ENCODE measurements around the gene MYL11.

MYL11 gene

DNA sequence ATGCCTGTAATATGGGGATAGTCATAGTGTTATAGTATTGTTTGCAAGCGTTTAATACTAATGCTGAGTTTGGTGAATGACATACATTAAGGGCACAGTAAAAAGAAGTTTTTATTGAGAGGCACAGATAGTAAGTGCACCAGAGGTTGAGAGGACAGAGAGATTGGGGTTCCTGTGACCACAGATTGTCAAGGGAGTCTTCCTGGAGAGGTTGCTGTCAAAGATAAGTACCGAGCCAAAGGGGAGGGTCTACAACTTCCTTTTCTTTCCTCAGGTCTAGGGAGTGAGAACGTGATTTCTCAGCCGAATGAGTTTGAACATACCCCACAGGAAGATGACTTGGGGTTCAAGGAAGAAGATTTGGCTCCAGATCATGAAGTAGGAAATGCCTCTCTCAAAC, 22.5 kb downstream of the MYL11 start:
- no peak for DNase-seq

DNA sequence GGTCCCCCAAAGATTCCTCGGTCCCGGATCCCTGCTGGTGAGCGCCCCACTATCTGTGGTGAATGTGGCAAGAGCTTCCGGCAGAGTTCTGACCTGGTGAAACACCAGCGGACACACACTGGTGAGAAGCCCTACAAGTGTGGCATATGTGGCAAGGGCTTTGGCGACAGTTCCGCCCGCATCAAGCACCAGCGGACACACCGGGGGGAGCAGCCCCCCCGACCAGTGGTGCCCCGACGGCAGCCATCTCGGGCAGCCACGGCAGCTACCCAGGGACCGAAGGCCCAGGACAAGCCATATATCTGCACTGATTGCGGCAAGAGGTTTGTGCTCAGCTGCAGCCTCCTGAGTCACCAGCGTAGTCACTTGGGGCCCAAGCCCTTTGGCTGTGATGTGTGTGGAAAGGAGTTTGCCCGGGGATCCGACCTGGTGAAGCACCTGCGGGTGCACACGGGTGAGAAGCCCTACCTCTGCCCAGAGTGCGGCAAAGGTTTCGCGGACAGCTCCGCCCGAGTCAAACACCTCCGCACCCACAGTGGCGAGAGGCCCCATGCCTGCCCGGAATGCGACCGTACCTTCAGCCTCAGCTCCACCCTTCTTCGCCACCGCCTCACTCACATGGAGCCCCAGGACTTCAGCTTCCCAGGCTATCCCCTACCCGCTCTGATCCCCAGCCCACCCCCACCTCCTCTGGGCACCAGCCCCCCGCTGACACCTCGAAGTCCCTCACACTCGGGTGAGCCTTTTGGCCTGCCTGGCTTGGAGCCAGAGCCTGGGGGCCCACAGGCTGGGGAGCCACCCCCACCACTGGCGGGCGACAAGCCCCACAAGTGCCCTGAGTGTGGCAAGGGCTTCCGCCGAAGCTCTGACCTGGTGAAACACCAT, 23.4 kb downstream of the MYL11 start:
- no peak for DNase-seq

DNA sequence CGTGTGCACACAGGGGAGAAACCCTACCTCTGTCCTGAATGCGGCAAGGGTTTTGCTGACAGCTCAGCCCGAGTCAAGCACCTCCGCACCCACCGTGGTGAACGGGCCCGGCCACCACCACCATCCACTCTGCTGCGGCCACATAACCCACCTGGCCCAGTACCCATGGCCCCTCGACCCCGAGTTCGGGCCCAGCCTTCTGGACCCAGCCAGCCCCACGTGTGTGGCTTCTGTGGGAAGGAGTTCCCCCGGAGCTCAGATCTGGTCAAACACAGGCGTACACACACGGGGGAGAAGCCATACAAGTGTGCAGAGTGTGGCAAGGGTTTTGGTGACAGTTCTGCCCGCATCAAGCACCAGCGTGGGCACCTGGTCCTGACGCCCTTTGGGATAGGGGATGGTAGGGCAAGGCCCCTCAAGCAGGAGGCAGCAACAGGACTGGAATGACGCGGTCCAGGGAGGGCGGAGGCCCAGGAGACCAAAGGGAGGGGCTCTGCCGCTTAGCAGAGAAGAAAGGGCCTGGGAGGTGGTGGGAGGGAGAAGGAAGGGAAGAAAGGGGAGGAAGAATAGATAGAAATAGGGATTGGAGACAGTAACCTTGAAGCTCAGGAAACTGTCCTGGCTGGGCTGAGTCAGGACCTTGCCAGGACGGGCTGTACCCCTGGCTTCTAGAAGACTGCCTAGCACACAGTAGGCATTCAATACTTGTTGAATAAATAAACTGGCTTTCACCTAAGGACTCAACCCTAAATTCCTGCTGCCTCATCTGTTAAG, 24.2 kb downstream of the MYL11 start:
- DNase-seq = no peak

DNA sequence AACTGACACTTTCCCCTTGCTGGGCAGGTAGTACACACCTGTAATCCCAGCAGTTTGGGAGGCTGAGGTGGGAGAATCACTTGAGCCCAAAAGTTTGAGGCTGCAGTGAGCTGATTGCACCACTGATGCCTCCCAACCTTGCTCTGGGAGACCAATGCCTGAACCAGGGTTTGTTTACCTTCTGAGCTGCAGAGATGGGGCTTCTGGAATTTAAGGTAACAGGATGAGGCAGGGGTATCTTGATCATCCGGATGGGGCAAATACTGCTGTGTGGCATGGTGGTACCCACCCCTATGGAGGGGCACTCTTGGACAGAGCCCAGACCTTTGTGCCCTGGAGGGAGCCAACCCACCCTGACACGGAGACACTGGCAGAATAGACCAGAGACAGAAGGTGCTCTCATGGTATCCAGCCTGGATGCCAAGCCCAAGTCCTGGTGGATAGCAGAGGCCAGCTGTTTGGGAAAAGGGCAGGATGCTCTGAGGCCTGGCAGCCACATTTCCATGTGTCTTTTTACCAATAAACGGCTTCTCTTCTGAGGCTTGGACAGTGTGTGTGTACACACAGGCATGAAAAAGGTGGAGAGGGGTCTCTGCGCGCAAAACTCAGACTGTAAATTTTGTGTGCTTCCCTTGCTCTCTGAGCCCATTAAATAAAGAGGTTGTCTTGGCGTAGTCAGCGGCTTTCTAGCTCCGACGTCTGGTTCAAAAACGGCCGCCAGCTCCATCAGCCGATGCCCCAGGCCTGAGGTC, 25.0 kb downstream of the MYL11 start:
- DNase-seq = no peak

DNA sequence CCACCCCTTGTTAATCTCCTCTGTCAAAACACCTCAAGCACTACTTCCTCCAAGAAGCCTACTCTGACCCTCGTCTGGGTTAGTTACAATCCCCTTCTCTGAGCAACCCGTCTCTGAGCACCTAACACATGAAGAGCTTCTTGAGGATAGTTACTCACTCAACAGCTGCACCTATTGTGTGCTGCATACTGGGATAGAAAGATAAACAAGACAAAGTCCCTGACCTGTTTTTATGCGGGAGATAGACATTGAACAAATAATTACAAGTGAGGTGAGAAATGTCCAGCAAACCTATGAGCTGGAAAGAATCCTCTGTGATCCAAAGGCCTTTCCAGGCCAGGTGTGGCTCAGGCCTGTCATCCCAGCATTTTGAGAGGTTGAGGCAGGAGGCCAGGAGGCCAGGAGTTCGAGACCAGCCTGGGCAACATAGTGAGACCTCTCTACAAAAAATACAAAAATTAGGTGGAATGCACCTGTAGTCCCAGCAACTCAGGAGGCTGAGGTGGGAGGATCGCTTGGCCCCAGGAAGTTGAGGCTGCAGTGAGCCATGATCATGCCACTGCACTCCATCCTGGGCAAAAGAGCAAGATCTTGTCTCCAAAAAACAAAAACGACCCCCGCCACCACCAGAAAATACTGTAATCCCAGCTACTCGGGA, 27.3 kb downstream of the MYL11 start:
- no peak for DNase-seq

DNA sequence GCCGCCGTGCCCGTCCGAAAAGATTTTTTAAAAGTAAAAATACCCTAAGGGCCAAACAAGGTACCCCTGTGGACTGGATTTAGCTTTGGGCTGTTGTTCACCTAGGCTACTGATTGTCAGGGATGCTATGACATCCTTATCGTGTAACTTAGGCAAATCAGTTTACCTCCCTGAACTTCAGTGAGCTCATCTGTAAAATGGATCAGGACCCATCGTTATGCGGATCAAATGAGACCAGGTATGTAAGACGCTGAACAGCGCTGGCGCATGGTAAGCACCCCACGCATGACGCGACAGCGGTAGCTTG, 32.1 kb downstream of the MYL11 start:
- no peak for DNase-seq

DNA sequence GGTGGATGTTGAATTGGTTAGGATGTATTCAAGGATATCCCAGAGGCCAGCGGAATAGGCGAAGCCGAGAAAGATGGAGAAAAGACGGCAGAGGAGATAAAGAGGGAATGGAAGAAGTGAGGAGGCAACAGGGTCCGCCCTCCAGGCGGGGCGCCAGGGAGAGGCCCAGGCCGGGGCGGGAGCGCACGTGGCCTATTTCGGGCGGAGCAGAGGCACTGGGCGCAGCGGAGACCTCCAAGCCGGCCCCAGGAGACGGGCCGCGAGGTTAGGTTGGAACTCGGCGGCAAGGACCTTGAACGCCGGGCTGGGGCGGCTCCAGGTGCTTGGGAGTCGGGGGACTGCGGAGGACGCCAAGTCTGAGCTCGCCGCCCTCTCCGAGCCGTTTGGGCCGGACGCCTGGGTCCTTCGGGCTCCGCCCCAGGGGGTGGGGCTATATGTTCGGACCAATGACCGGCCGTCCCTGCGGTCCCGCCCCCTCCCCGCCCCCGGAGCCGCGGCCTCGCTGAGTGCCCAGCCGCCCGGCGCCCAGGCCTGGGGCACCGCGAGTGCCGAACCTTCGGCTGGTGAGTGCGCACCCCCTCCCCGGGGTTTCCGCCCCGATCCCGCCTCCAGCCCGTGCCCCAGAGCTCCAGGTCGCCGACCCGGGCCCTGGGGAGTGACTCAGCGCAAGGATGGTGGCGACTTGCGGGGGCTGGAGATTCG, 32.7 kb downstream of the MYL11 start, which contains the start of gene ZNF771:
TSS of gene ZNF771 (plus strand) at position 505 of the 702 bp plus-strand sequence. CDS start 448 bp downstream, outside the sequence.
- peak; percentile 76 to 88 (median 81) for DNase-seq

DNA sequence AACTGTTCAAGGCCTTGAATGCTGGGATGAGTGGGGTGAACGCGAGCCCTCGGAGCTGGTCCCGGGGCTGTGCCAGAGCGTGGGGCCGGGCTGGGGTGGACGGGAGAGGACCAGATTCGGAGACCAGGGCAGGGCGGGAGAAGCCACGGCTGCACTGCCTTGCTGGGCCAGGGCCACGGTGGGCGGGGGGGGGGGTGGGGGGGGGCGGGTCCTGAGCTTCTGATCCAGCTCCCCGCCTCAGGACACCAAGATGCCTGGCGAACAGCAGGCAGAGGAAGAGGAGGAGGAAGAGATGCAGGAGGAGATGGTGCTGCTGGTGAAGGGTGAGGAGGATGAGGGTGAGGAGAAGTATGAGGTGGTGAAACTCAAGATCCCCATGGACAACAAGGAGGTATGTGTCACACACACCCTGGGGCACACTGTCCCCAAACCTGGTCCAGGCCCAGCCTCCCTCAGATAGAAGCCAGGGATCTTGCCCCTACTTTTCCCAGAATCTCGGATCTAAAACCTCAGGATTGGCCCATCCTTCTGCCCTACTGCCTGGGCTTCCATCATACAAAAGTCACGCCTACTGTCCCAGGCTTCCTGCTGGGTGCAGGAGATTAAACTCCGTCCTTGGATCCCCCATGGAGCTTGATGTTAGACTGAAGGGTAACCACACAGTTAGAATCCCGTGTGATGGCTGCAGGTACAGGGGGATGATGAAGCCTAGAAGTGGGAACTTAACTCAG, 33.4 kb downstream of the MYL11 start:
- no peak for DNase-seq

DNA sequence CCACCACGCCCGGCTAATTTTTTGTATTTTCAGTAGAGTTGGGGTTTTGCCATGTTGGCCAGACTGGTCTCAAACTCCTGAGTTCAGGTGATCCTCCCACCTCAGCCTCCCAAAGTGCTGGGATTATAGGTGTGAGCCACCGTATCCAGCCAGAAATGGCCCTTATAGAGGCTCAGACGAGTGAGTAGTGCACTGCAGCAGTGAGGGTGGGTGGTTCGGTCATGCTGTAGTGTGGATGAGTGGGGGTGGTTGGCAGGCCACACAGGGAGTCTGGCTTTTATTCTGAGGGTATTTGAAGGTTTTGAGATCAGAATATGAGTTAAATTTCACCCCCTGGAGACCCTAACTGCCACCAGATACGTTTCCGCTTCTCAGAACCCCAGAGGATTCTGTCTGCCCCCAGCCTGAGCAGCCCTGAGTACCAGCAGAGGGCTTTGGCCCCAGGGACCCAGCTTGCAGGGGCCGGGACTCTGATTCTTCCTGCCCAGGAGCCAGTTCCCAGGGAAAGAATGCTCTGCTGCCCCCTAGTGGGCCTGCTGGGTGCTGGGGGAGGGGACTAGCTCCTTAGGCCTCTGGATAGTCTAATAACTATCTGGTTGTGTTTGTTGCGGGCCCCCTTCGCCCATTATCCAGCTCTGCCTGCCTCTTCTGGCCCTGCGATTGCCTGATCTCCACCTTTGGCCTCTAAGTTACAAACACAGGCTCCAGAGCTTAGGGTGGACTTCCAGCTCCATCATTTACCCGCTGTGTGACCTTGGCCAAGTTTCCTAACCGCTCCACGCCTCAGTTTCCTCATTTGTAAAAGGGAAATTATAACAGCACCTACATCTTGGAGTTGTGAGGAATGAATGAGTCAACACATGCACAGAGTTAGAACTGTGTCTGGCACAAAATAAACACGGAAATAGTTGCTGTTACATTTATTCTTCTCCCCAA, 34.8 kb downstream of the MYL11 start:
- DNase-seq = peak; percentile 85 to 94 (median 90)

DNA sequence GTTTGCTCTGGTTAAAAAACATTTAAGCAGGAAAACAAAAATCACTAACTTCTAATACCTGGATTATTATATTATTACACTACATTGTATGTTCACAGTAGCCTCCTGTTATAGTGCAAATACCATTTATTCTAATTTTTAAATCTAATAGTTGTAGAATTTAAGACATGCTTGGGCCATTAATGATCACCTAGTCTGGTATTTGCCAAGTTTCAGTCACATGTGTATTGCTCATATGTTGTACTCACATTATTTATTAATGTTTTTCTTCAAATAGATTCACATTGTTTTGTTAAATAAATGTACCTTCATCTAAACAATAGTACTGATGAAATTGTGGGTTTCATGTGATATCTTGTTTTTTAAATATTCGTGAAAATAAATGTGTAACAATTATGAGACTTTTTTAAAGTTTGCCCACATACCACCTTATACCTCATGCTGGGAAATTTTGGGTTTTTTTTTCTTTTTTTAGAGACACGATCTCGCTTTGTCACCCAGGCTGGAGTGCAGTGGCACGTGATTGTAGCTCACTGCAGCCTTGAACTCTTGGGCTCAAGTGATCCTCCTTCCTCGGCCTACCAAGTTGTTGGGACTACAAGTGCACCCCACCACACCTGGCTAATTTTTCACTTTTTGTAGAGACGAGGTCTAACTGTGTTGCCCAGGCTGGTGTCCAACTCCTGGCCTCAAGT, 38.7 kb downstream of the MYL11 start:
- DNase-seq = no peak

DNA sequence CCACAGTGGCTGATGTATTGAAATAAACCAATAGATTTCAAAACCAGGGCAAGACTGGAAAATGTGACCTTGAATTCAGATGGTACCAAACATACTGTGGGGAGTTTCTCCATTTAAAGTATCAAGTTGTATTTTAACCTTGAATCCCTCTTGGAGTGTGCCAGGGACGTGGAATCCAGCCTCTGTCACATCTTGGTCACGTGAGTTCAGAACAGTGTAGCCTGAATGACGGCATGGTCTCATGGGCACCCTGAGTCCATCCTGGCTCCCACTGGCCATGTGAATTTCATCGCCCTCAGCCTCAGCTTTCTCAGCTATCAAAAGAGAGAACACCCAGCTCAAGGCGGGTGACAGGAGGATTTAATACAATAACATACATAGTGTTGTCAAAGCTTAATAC, 39.6 kb downstream of the MYL11 start:
- no peak for DNase-seq

DNA sequence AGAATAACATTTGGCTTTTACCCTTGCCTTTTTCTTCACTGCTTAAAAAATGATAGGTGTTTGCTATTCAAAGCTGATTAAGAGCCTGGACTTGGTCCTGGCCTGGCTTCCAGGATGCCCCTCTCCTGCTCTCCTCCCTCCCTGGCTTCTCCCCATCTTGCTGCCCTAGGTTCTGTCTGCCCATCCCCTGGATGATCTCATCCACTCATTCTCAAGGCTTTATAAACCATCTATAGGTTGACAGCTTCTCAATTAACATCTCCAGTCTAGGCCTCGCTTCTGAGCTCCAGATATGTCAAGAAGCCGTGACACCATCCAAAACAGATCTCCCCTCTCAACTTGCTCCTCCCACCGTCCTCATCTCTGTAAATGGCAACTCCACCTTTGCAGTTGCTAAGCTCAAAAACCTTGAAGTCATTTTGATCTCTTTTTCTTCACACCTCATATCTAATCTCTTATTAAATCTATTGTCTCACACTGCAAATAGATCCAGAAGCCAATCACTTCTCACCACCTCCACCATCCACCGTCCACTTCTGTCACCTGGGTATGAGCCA, 41.5 kb downstream of the MYL11 start:
- no peak for DNase-seq

DNA sequence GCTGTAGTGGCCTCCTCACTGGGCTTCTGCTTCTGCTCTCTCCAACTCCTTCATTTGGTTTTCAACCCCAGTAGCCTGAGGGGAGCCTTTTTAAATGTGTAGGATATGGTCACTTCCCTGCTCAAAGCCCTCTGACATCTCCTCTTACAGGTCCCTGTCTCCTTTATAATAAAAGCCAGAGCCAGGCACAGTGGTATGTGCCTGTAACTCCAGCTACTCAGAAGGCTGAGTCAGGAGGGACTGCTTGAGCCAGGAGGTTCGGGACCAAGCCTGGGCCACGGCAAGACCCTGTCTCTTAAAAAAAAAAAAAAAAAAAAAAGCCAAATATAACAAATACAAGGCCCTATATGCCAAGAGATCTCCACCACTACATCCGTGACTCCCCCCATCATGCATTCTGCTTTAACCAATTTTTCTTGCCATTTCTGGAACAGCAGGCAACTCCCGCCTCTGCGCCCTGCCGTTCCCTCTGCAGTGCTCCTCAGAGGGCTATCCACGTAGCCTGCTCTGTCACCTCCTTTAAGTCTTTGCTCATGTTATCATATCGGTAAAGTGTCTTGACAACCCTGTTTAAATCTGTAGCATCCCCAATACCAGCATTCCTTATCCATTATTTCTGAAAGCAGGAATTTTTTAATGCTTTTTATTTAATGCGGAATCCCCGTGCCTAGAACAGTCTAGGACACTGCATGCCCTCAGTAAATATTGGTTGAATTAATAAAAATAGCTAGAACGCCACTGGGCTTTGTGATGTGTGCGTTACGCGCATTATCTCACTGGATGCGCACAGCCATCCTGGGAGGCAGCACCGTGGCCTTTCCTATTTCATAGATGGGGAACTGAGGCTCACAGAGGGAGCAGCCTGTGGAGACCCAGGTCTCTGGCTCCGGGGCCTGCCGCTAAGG, 42.3 kb downstream of the MYL11 start:
- no peak for DNase-seq

DNA sequence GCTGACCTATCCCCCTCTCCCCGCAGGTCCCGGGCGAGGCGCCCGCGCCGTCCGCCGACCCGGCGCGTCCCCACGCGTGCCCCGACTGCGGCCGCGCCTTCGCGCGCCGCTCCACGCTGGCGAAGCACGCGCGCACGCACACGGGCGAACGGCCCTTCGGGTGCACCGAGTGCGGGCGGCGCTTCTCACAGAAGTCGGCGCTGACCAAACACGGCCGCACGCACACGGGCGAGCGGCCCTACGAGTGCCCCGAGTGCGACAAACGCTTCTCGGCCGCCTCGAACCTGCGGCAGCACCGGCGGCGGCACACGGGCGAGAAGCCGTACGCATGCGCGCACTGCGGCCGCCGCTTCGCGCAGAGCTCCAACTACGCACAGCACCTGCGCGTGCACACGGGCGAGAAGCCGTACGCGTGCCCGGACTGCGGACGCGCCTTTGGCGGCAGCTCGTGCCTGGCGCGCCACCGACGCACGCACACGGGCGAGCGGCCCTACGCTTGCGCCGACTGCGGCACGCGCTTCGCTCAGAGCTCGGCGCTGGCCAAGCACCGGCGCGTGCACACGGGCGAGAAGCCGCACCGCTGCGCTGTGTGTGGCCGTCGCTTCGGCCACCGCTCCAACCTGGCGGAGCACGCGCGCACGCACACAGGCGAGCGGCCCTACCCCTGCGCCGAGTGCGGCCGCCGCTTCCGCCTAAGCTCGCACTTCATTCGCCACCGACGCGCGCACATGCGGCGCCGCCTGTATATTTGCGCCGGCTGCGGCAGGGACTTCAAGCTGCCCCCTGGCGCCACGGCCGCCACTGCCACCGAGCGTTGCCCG, 43.1 kb downstream of the MYL11 start:
- peak; percentile 64 to 84 (median 76) for DNase-seq

DNA sequence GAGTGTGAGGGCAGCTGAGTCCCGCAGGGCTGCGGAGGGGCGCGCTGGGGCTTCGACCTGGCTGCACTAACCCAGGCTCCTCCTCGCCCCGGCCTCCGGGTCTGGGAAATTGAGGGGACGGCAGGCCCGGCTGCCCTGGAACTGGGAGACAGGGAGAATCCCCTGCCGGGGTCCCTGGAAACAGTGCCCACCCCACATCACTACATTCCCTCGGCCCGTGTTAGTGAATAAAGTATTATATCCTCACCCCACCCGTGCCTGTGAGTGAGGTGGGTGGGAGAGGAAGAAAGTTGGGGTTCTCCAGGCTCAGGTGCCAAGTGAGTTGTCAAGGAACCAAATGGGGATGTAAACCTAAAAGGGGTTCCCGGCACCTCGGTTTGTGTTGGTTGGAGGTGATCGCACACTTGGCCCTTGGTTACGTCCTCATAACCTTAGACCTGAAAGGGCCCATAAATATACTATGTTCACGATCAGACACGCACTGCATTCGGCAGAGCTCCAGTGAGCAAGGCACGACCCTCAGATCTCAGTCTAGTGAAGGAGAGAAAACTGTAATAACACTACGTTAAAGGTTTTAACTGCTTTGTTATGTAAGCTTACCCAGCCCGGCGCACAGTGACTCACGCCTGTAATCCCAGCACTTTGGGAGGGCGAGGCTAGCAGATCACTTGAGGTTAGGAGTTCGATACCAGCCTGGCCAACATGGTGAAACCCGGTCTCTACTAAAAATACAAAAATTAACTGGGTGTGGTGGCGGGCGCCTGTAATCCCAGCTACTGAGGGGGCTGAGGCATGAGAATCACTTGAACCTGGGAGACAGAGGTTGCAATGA, 44.0 kb downstream of the MYL11 start:
- no peak for DNase-seq

DNA sequence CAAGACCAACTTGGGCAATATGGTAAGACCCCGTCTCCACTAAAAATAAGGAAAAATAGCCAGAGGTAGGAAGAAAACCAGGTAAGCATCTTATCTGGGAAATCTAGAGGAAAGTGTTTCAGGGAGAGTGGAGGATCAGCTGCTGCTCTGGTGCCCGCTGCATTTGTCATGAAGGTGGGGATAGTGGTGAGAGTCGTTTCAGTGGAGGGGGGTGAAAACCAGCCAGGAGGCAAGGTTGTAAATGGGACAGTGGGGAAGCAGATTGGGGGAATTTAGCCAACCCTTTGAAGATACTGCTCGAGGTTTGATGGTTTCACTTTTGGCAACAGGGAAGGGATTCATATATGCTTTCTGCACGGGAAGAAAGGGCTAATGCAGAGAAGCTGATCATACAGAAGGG, 46.4 kb downstream of the MYL11 start:
- no peak for DNase-seq
